K562 (cell line): ENCODE data around the gene RASSF3. TPM values are rescaled to one million over a fixed set of nuclear protein-coding genes. Genes with fewer than 3 reads are reported as not detected.

Source experiments
- ATAC-seq: fragments of 200-7000 bp; cut with Tn5 transposase; 3 replicates; pipeline ENCODE4 v1.9.1; 2020; ENCODE audit warnings: moderate library complexity
- BruUV-seq: library from RNA; stranded (reverse); fragments of 400-500 nt; replicated peaks from 2 replicates; lab custom pipeline; 2021; lab: Mats Ljungman, UMichigan
- CTCF ChIA-PET: fragments of 300-600 bp; formaldehyde crosslinking; extraction: SDS; loops from one replicate; lab custom pipeline; 2021; ENCODE audit warnings: low intra/inter-chr PET ratio; lab: Yijun Ruan, JAX
- POLR2A ChIA-PET: fragments of 300-600, 350-650 bp; sonication (Branson Sonifier 250); formaldehyde crosslinking; extraction: SDS; loops from one replicate; lab custom pipeline; 2021; ENCODE audit warnings: antibody characterized with exemption, inconsistent platforms; lab: Yijun Ruan, JAX
- DNase-seq, 4 experiments: peaks; one replicate each; pipeline versions ENCODE4 v3.0.0 to v3.0.0-alpha.2; 2011 to 2018; ENCODE audit warnings: low spot score in 3 of 4, mixed read lengths in 3 of 4; ENCODE audit errors: extremely low read depth in 1 of 4
- FAIRE-seq: peaks from 2 replicates; lab custom pipeline; 2011; peaks lifted over from hg19 to GRCh38; lab: Jason Lieb, UNC
- H2AFZ ChIP-seq: 2 replicates; pipeline ENCODE4 v1.6.0; 2011; ENCODE audit warnings: low read depth, low read length, control low read depth, inconsistent platforms
- H3K27ac ChIP-seq: fragments of 200-600 bp; 3 replicates; pipeline ENCODE4 v1.8.0; 2011; ENCODE audit warnings: low read depth, mild to moderate bottlenecking, control low read depth, inconsistent platforms, low read length, moderate library complexity, mixed read lengths; ENCODE audit errors: extremely low read depth
- H3K27me3 ChIP-seq, 2 experiments: fragments of 300-600 bp in 1 of 2; 2 replicates in 1 of 2; 3 replicates in 1 of 2; pipeline versions ENCODE4 v1.6.0 to v1.8.0; 2011; ENCODE audit warnings: inconsistent platforms in 2 of 2, low read length in 2 of 2, mild to moderate bottlenecking in 1 of 2, mixed read lengths in 1 of 2, moderate library complexity in 1 of 2; ENCODE audit not compliant: control insufficient read depth in 2 of 2, insufficient read depth in 2 of 2
- H3K36me3 ChIP-seq: fragments of 300-600 bp; 3 replicates; pipeline ENCODE4 v1.8.0; 2011; ENCODE audit warnings: mild to moderate bottlenecking, low read length, inconsistent platforms; ENCODE audit not compliant: control insufficient read depth, insufficient read depth
- H3K4me1 ChIP-seq, 2 experiments: fragments of 200-600 bp in 1 of 2; replicated peaks in 1 of 2; 2 replicates in 1 of 2; 3 replicates in 1 of 2; pipeline versions ENCODE4 v1.5.1 to v1.8.0; 2011; ENCODE audit warnings: inconsistent platforms in 2 of 2, low read length in 2 of 2, mild to moderate bottlenecking in 1 of 2, mixed read lengths in 1 of 2, moderate library complexity in 1 of 2; ENCODE audit not compliant: control insufficient read depth in 2 of 2, insufficient read depth in 2 of 2
- H3K4me2 ChIP-seq: 2 replicates; pipeline ENCODE4 v1.6.1; 2011; ENCODE audit warnings: low read length, control low read depth, inconsistent platforms, mixed read lengths; ENCODE audit not compliant: insufficient read depth
- H3K4me3 ChIP-seq: fragments of 200-600 bp; sonication (generic), shearing (Covaris generic); 2 replicates; pipeline ENCODE4 v1.5.1; 2016; ENCODE audit warnings: control low read depth, inconsistent platforms
- H3K79me2 ChIP-seq: fragments of 200-600 bp; 3 replicates; pipeline ENCODE4 v1.8.0; 2011; ENCODE audit warnings: low read length, inconsistent platforms; ENCODE audit not compliant: control insufficient read depth, insufficient read depth
- H3K9ac ChIP-seq, 2 experiments: 2 replicates each; pipeline versions ENCODE4 v1.6.0 to v1.6.1; 2011; ENCODE audit warnings: low read depth in 2 of 2, low read length in 2 of 2, control low read depth in 1 of 2, inconsistent platforms in 1 of 2, mild to moderate bottlenecking in 1 of 2, mixed read lengths in 1 of 2; ENCODE audit not compliant: insufficient read depth in 1 of 2
- H3K9me1 ChIP-seq: one replicate; pipeline ENCODE4 v1.6.0; 2011; ENCODE audit warnings: inconsistent platforms, mild to moderate bottlenecking, low read length, moderate library complexity; ENCODE audit not compliant: control insufficient read depth, insufficient read depth
- H3K9me3 ChIP-seq: replicated peaks from 2 replicates; pipeline ENCODE4 v1.5.1; 2011; ENCODE audit warnings: low read depth, low read length, inconsistent platforms; ENCODE audit not compliant: control insufficient read depth, insufficient read depth
- H4K20me1 ChIP-seq: replicated peaks from 2 replicates; pipeline ENCODE4 v1.6.1; 2011; ENCODE audit warnings: low read length, inconsistent platforms, mixed read lengths; ENCODE audit not compliant: control insufficient read depth, insufficient read depth
- CBFA2T3 ChIP-seq: fragments of 450-650 bp; IDR thresholded peaks from 2 replicates; pipeline ENCODE4 v1.6.1; 2017
- NFYB ChIP-seq: IDR thresholded peaks from 2 replicates; pipeline ENCODE4 v1.6.1; 2011; ENCODE audit warnings: mild to moderate bottlenecking, moderate library complexity; ENCODE audit not compliant: insufficient read length; ENCODE audit errors: extremely low read depth
- WGBS: fragments of 100-300 bp; shearing (Covaris generic); methylation state at CpG from one replicate; pipeline ENCODE4 v1.1.6; 2016; ENCODE audit warnings: low coverage, mixed read lengths; ENCODE audit not compliant: insufficient coverage; ENCODE audit errors: missing lambda C conversion rate; 5-methylcytosine and 5-hydroxymethylcytosine counted together
- in situ Hi-C: fragments of 300-500 bp; cut with MboI; formaldehyde crosslinking; loops from 4 replicates; pipeline ENCODE4 v1.15.0; 2018; ENCODE audit warnings: inconsistent platforms, mixed read lengths
- intact Hi-C: fragments of 100-400 bp; cut with micrococcal nuclease; formaldehyde crosslinking; loops from 2 replicates; pipeline ENCODE4 v1.14.2; 2022
- polyA plus RNA-seq, 8 experiments: library from polyadenylated mRNA; depleted of rRNA in 4 of 8; stranded (reverse) in 5 of 8; unstranded in 3 of 8; fragments of >200 nt; fragmentation: Nextera tagmentation in 2 of 8; fragmentation: Illumina TruSeq in 1 of 8; extraction: Ambion mirVana in 2 of 8; extraction: Trizol in 1 of 8; gene quantifications; 2 replicates each; pipeline versions ENCODE4 v1.2.1 to v1.2.3, GENCODE V29; 2011 to 2014; ENCODE audit warnings: inconsistent platforms in 1 of 8, missing spikeins in 1 of 8
- total RNA-seq, 7 experiments: library from RNA; depleted of rRNA in 6 of 7; stranded (reverse); fragments of >200 nt in 6 of 7; fragmentation: Illumina TruSeq in 2 of 7; extraction: Trizol in 2 of 7; gene quantifications; 2 replicates each; pipeline versions ENCODE4 v1.2.1 to v1.2.3, GENCODE V29; 2011 to 2021; ENCODE audit warnings: low replicate concordance in 1 of 7
- TF ChIP-seq, protein P1 (sequence below): sonication (generic); formaldehyde crosslinking; IDR thresholded peaks from 2 replicates; pipeline ENCODE4 v1.8.1; 2023; ENCODE audit warnings: missing genetic modification reagents, mild to moderate bottlenecking, borderline replicate concordance

RASSF3 gene
- total and polyA plus RNA-seq, 9 of the 15 experiments (the other 6 are each of a cell fraction or from before 2014, with no cell fraction given): 3.7 to 39.2 (median 20.2) TPM

DNA sequence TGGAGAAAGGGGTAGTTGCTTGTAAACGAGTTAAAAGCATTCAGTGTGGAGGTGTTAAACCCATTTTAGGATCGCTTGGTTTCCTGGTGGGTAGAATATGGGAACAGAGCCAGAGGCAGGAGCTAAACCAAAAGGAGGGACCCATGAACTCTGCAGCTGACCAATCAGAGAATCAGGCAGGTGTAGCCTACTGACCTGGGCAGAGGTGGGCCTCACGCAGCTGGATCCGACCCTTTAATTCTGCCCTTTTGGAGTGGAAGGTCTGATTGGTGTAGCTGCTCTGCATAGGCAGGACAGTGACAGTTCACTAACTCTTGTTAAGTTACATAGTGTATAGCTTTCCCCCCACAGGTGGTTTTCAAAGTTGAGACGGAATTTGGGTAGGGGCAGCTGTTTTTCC lies 85.3 kb downstream of the RASSF3 start:
- H3K4me1 ChIP-seq: peaks cover 14 to 17% of the 10 kb centered on the region in 2 experiments; a peak in 4 of 5 replicates
- H3K9me1 ChIP-seq: no peaks in the 10 kb centered on the region
- TSS peak; percentile 32 for BruUV-seq
- WGBS: 82% methylated on average over 5 of the region's 5 CpGs
- H3K27ac ChIP-seq: no peak overlapping the region
- no peak overlapping the region for H3K4me2 ChIP-seq
- ATAC-seq (no peak), FAIRE-seq (no peak), DNase-seq (no peak)
- intact Hi-C loops (loop anchor here (5.0 kb wide), 2 partner anchors 68 to 83 kb away; partner anchors contain the start of gene RASSF3), in situ Hi-C loops (no loop called here)
- H2AFZ ChIP-seq: no peak overlapping the region
- H3K27me3 ChIP-seq: no peaks in the 10 kb centered on the region
- H4K20me1 ChIP-seq: no peaks in the 10 kb centered on the region
- CTCF ChIA-PET: interaction anchor here (0.5 to 3.5 kb wide), 2 partner anchors 146 to 436 kb away, joined by 3 to 35 read pairs; no protein-coding TSS in a partner anchor
- H3K79me2 ChIP-seq: no peaks in the 10 kb centered on the region
- H3K9ac ChIP-seq: peak overlapping the region in 1 of 2 experiments; percentile 77; a peak in 1 of 4 replicates
- H3K36me3 ChIP-seq: peaks cover 65% of the 10 kb centered on the region
- no peak overlapping the region for H3K4me3 ChIP-seq
- TF ChIP-seq CBFA2T3 (no peak), NFYB (peak; percentile 4)
- POLR2A ChIA-PET: interaction anchor here (1.1 to 1.2 kb wide), 2 partner anchors 25 to 244 kb away, joined by 3 read pairs; no protein-coding TSS in a partner anchor
- no peaks in the 10 kb centered on the region for H3K9me3 ChIP-seq

DNA sequence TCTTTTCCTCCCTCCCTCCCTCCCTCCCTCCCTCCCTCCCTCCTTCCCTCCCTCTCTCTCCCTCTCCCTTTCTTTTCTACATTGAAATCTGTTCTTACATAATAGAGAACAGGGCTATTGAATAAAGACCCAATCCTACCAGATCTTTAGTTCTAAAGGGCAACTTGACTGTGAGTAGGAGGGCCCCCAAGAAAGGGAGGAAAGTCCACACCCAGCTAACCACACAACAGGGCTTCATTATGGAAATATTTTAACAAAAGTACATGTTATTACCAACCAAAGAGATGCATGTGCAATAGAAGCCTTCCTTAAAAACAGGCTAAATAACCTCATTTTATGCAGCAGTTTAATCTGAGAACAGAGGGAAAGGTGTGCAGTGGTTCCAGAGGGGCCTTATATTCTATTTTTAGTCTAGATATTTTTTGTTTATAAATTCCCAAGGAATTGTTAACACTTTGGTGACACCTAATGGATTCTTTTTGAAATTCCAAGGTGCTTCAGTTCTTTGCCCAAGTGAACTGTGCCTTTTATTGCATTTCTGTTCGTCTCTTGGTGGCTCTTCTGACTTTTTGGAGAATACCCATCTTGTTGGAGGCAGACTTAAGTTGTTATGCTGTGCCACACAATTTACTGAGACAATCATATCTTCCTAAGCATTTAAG lies 85.9 kb downstream of the RASSF3 start:
- Histone ChIP-seq H3K4me2 (no peak overlapping the region), H3K79me2 (no peaks in the 10 kb centered on the region), H2AFZ (no peak overlapping the region), H3K9me3 (no peaks in the 10 kb centered on the region), H3K36me3 (peaks cover 64% of the 10 kb centered on the region), H4K20me1 (no peaks in the 10 kb centered on the region), H3K27me3 (no peaks in the 10 kb centered on the region), H3K4me3 (no peak overlapping the region), H3K9me1 (no peaks in the 10 kb centered on the region), H3K9ac (no peak overlapping the region), H3K27ac (no peak overlapping the region), H3K4me1 (peaks cover 14 to 17% of the 10 kb centered on the region in 2 experiments; a peak in 4 of 5 replicates)
- ATAC-seq (peak; percentile 11; the same call in 1 of the 3 replicates), FAIRE-seq (peak; percentile 74), DNase-seq (peak in 2 of 4 experiments; percentile 24 to 44)
- WGBS: 67% methylated on average over 1 of the region's 1 CpG
- ChIA-PET CTCF (interaction anchor here (0.5 to 3.5 kb wide), 4 partner anchors 147 to 437 kb away, joined by 3 to 35 read pairs (median 7); no protein-coding TSS in a partner anchor), POLR2A (interaction anchor here (1.1 kb wide), 1 partner anchor 245 kb away, joined by 3 read pairs; no protein-coding TSS in a partner anchor)
- BruUV-seq: no TSS peak
- intact Hi-C loops: loop anchor here (1.0 to 5.0 kb wide), 3 partner anchors 69 to 147 kb away; partner anchors contain the start of gene RASSF3
- in situ Hi-C loops: no loop called here
- TF ChIP-seq, protein P1, sequence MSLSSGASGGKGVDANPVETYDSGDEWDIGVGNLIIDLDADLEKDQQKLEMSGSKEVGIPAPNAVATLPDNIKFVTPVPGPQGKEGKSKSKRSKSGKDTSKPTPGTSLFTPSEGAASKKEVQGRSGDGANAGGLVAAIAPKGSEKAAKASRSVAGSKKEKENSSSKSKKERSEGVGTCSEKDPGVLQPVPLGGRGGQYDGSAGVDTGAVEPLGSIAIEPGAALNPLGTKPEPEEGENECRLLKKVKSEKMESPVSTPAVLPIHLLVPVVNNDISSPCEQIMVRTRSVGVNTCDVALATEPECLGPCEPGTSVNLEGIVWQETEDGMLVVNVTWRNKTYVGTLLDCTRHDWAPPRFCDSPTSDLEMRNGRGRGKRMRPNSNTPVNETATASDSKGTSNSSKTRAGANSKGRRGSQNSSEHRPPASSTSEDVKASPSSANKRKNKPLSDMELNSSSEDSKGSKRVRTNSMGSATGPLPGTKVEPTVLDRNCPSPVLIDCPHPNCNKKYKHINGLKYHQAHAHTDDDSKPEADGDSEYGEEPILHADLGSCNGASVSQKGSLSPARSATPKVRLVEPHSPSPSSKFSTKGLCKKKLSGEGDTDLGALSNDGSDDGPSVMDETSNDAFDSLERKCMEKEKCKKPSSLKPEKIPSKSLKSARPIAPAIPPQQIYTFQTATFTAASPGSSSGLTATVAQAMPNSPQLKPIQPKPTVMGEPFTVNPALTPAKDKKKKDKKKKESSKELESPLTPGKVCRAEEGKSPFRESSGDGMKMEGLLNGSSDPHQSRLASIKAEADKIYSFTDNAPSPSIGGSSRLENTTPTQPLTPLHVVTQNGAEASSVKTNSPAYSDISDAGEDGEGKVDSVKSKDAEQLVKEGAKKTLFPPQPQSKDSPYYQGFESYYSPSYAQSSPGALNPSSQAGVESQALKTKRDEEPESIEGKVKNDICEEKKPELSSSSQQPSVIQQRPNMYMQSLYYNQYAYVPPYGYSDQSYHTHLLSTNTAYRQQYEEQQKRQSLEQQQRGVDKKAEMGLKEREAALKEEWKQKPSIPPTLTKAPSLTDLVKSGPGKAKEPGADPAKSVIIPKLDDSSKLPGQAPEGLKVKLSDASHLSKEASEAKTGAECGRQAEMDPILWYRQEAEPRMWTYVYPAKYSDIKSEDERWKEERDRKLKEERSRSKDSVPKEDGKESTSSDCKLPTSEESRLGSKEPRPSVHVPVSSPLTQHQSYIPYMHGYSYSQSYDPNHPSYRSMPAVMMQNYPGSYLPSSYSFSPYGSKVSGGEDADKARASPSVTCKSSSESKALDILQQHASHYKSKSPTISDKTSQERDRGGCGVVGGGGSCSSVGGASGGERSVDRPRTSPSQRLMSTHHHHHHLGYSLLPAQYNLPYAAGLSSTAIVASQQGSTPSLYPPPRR (CRISPR knock-in tag): no peak
